ENCODE measurements around the gene ZBTB12.

Gene ZBTB12

DNA sequence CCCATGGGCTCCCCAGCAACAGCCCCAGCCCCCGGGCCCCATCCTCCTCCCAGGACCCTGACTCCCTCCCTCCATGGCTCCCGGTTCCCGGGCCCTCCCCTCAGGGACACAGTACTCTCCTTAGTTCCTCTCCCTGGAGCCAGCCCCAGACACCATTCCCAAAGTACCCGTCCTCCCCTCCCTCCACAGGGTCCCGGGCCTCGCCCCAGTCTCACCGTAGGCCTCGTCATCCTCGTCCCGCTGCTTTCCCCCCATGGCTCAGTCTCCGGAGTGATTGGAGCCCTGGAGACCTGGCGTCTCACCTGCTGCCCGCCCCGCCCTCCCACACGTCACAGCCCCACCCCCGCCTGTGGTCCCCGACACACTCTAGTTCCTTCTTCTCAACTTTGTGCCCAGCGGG, 23.2 kb downstream of the ZBTB12 start, which contains the start of gene SLC44A4:
Gene SLC44A4, minus strand, starts transcription at position 272 of the 400 bp plus-strand sequence. Its CDS starts 17 bp downstream, at position 255.
- DNase-seq (ENCODE audit: low read depth) = no peak
- TF ChIP-seq, protein P1, sequence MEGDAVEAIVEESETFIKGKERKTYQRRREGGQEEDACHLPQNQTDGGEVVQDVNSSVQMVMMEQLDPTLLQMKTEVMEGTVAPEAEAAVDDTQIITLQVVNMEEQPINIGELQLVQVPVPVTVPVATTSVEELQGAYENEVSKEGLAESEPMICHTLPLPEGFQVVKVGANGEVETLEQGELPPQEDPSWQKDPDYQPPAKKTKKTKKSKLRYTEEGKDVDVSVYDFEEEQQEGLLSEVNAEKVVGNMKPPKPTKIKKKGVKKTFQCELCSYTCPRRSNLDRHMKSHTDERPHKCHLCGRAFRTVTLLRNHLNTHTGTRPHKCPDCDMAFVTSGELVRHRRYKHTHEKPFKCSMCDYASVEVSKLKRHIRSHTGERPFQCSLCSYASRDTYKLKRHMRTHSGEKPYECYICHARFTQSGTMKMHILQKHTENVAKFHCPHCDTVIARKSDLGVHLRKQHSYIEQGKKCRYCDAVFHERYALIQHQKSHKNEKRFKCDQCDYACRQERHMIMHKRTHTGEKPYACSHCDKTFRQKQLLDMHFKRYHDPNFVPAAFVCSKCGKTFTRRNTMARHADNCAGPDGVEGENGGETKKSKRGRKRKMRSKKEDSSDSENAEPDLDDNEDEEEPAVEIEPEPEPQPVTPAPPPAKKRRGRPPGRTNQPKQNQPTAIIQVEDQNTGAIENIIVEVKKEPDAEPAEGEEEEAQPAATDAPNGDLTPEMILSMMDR (conservative IDR thresholded peaks at IDR 0.05; ENCODE audit: low read depth, low read length) = no peak
- no peak within 1 kb of the TSS for H3K4me3 ChIP-seq (ENCODE audit: low read depth, low read length)

DNA sequence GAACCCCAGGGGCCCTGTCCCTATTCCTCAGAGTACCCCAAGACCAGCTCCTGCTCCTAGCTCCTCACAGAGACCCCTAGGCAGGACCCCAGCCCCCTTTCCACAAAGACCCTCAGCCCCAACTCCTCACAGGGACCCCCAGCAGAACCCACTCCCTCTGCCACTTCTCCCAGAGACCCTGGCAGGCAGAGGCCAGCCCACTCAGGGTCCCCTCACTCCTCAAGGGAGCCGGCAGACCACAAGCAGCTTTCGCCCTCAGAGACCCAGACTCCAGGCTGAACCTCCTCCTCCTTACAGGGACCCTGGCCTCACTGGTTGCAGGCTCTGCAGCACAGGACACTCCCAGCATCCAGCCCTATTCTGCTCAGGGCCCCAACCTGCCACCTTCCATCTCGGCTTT, 23.7 kb downstream of the ZBTB12 start:
- H3K4me3 ChIP-seq (ENCODE audit: low read depth, low read length) = no peak overlapping the region
- no peak for DNase-seq (ENCODE audit: low read depth)
- TF ChIP-seq, protein P1 (conservative IDR thresholded peaks at IDR 0.05; ENCODE audit: low read depth, low read length) = no peak

DNA sequence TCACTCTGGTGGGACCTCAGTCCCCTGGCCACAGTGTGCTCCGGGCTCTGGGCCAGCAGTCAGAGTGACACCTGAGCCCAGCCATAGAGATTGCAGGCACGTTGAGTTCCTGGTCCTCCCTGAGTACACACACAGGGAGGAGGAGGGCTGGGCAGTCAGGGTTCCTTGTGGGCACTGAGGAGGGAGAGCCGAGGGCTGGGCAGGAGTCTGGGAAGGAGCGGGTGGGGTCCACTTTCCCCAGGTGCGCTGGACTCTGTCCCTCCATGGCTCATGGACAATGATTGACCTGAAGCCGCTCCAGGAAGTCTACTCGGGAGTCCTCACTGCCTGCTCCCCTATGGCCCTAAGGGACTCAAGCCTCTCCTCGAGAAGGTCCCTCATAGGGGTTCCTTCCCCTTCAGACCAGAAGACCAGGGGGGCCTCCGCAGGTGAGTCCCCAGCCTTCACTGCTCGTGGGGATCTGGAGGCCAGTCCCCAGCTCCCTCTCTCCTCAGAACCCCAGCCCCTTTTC, 24.2 kb downstream of the ZBTB12 start:
- no peak overlapping the region for H3K4me3 ChIP-seq (ENCODE audit: low read depth, low read length)
- TF ChIP-seq, protein P1 (conservative IDR thresholded peaks at IDR 0.05; ENCODE audit: low read depth, low read length) = no peak
- no peak for DNase-seq (ENCODE audit: low read depth)

DNA sequence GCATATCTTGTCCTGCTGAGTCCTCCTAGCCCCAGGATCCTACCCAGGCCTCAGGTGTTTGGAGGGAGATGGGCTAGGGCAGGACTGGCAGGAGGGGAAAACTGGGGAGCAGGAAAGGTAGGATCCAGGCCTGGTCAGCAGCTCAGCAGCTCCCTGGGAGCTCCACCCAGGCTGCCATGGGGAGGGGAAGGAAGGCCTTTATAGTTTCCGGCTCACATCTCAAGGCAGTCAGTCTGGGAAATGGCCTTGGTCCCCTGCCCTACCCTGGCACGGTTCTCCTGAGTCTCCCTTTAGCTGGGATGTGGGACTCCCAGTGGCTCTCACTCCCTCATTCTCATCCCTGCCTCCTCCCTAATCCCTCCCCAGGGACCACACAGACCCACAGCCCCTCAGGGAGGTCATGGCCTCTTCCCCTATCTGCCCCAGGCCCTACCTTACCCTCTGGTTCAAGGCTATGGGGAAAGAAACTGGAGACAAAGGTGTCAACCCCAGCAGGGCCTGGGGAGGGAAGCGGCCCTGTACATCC, 24.7 kb downstream of the ZBTB12 start:
- no peak for DNase-seq (ENCODE audit: low read depth)
- no peak overlapping the region for H3K4me3 ChIP-seq (ENCODE audit: low read depth, low read length)
- TF ChIP-seq, protein P1 (conservative IDR thresholded peaks at IDR 0.05; ENCODE audit: low read depth, low read length) = no peak

DNA sequence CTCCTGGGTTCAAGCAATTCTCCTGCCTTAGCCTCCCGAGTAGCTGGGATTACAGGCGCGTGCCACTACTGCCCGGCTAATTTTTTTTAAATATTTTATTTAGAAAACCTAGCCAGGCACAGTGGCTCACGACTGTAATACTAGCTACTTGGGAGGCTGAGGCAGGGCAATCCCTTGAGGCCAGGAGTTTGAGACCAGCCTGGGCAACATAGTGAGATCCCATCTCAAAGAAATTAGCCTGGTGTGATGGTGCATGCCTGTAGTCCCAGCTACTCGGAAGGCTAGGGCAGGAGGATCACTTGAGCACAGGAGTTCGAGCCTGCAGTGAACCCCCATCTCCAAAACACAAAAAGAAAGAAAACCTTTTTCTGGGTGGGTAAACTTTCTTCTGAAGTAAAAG, 25.5 kb downstream of the ZBTB12 start:
- H3K4me3 ChIP-seq (ENCODE audit: low read depth, low read length) = no peak overlapping the region
- TF ChIP-seq, protein P1 (conservative IDR thresholded peaks at IDR 0.05; ENCODE audit: low read depth, low read length) = no peak
- no peak for DNase-seq (ENCODE audit: low read depth)

DNA sequence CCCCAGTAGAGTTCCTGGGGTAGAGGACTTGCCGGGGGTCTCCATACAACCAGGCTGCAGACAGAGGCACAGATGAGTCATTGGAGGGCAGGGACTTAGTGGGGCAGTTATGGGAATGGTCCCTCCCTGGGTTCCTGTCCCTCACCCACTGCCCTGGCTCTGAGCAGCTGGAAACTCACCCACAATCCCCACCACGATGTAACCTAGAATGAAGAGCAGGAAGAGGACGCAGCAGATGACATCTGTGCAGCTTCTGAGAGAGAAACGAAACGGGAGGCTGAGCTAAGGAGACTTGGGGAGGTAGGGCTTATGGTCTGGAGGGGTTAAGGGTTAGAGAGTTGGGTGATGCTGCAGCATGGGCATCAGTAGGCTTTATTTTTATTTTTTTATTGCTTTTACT, 26.0 kb downstream of the ZBTB12 start:
- H3K4me3 ChIP-seq (ENCODE audit: low read depth, low read length) = no peak overlapping the region
- no peak for DNase-seq (ENCODE audit: low read depth)
- TF ChIP-seq, protein P1 (conservative IDR thresholded peaks at IDR 0.05; ENCODE audit: low read depth, low read length) = no peak
